SK-N-MC (cell line): ENCODE results near the gene OSTM1.

Source experiments
- EZH2 ChIP-seq: fragments of 200-600 bp; sonication (generic); IDR thresholded peaks from one replicate; pipeline ENCODE4 v1.6.1; 2017; ENCODE audit warnings: antibody characterized with exemption
- POLR2AphosphoS5 ChIP-seq: IDR thresholded peaks from 2 replicates; pipeline ENCODE4 v1.6.1; 2012; ENCODE audit warnings: mild to moderate bottlenecking, low read depth, low read length, borderline replicate concordance

- TF ChIP-seq POLR2AphosphoS5 (no peak), EZH2 (no peak)
Observed at GRCh38 chr6:108097882-108098281, 23.3 kb upstream of the OSTM1 start.
